ENCODE data around the gene ZNF268. TPM values are rescaled to one million over a fixed set of nuclear protein-coding genes. Genes with fewer than 3 reads are reported as not detected.
"Not testable (repeated sequence)": the region's sequence is repeated elsewhere in the genome, so short reads cannot be mapped to it uniquely, and the experiment has no call there.

ZNF268 gene
- total RNA-seq, 1 donor from 2014 or later: 27.8 TPM

DNA sequence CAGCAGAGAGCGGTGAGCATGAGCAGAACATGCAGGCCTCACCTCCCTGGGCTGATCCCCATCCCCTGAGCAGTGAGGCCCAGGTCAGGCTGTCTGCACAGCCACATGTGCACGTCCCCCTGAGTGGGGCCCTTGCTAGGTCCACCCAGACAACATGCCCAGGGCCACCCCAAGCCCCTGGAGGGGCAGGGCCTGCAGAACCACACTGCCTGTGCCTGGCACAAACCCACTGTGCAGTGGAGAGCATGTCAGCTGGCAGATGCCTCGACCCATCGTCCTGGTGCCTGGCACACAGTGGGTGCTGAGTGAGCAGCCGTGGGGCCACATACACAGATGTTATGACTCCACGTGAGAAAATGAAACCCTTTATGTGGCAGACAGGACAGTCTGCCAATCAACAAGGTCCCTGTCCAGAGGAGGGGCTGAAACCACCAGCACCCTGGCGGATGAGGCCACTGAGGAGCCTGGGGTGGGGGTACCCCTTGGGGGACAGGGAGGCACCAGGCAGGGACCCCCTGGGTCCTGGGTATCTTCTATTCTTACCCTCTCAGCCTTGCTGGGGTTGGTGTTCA lies 46.1 kb downstream of the ZNF268 start:
- no peak for DNase-seq (ENCODE audit: low read depth, low spot score)

DNA sequence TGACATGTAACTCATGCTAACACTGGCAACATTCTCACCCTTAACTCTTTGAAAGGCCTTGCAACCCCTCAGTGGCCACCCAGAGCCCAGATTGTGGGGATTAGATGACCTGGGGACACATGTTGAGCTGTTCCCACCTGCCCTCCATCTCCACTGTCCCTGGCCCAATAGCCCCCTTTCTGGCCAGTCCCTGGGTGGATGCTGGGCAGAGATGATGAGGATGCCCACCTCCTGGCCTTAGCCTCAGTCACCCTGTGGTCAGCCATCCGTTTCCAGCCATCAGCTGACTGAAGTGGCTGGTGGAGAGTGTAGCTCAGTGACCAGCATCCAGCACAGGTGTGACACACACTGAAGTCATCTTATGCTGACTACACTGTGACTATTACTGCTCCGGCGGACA lies 49.7 kb downstream of the ZNF268 start:
- DNase-seq (ENCODE audit: low read depth, low spot score): no peak

- no peak for DNase-seq (ENCODE audit: low read depth, low spot score)
Measured at GRCh38 chr12:133233006-133233405, 51.7 kb downstream of the ZNF268 start.

- DNase-seq (ENCODE audit: low read depth, low spot score): no peak
Measured at GRCh38 chr12:133233993-133234564, 52.8 kb downstream of the ZNF268 start.

- no peak for DNase-seq (ENCODE audit: low read depth, low spot score)
Measured at GRCh38 chr12:133234971-133235370, 53.7 kb downstream of the ZNF268 start.

- DNase-seq (ENCODE audit: low read depth, low spot score): no peak
Measured at GRCh38 chr12:133235401-133236112, 54.3 kb downstream of the ZNF268 start, which contains the start of gene ANHX. Gene ANHX (minus strand): TSS chr12:133235877. CDS start chr12:133234356, 1,521 bp downstream.

- DNase-seq (ENCODE audit: low read depth, low spot score): no peak
Measured at GRCh38 chr12:133236144-133236543, 54.8 kb downstream of the ZNF268 start.

DNA sequence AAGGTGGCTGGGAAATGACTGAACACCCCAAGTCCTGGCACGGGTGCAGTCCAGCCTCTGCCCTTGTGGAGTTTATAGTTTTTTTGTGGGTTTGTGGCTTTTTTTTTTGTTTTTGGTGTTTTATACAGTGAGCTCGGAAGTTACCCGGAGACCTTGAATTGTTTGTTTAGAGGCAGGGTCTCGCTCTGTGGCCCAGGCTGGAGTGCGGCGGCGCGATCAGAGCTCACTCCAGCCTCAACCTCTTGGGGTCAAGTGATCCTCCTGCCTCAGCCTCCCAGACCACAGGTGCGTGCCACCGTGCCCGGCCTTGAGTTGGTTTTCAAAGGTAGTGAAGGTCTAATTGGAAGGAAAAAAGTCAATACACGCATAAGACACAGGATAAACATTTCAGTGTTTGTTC lies 55.3 kb downstream of the ZNF268 start:
- DNase-seq (ENCODE audit: low read depth, low spot score): no peak

- DNase-seq (ENCODE audit: low read depth, low spot score): no peak
Measured at GRCh38 chr12:133251732-133252131, 70.4 kb downstream of the ZNF268 start.

DNA sequence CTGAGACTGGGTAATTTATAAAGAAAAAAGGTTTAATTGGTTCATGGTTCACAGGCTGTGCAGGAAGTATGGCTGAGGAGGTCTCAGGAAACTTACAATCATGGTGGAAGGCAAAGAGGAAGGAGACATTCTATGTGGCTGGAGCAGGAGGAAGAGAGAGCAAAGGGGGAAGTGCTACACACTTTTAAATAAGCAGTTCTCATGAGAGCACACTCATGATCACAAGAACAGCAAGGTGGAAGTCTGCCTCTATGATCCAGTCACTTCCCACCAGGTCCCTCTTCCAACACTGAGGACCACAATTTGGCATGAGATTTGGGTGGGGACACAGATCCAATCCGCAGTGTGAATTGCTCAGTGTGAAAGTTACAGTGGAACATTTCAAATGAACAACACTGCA lies 74.5 kb downstream of the ZNF268 start:
- DNase-seq (ENCODE audit: low read depth, low spot score): not testable (repeated sequence)

GRCh38 chr12:133256321-133256720 lies 75.0 kb downstream of the ZNF268 start:
- DNase-seq (ENCODE audit: low read depth, low spot score): no peak

DNA sequence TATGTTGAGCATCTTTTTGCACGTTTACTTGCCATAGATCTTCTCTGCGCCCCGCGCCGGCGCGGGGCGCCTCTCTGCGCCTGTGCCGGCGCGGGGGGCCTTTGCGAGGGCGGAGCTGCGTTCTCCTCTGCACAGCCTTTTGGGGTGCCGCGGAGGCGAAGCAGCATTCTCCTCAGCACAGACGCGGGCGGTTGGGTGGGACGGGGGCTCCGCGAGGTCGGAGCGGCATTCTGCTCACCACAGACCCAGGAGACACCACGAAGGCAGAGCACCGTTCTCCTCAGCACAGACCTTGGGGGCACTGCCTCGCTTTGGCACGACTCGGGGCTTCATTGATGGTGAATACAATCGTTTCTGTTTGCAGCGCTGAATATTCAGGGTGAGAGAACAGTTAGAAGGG lies 82.9 kb downstream of the ZNF268 start:
- no peak for DNase-seq (ENCODE audit: low read depth, low spot score)

Other genes with a start within 250 kb of the ZNF268 start
- gene ZNF605, start 225.2 kb upstream of the ZNF268 start, total RNA-seq: 4.7 and 6.3 TPM in 2 replicates
- gene ZNF26, start 195.1 kb upstream of the ZNF268 start, total RNA-seq: 10.8 and 13.2 TPM in 2 replicates
- gene ZNF84, start 144.0 kb upstream of the ZNF268 start, total RNA-seq: 18.7 and 21.4 TPM in 2 replicates
- 37.3 and 38.0 TPM in 2 replicates for gene ZNF140, start 100.6 kb upstream of the ZNF268 start, total RNA-seq
- gene ZNF891, start 51.2 kb upstream of the ZNF268 start, total RNA-seq: 0.53 and 0.88 TPM in 2 replicates
- 5.4 and 7.5 TPM in 2 replicates for gene ZNF10, start 50.9 kb upstream of the ZNF268 start, total RNA-seq
- gene ANHX, start 54.4 kb downstream of the ZNF268 start, total RNA-seq: not detected in 2 replicates

Measured in pulmonary artery endothelial cell (primary cell).